ENCODE data around the gene TENM4. TPM values are rescaled to one million over a fixed set of nuclear protein-coding genes. Genes with fewer than 3 reads are reported as not detected.
A peak's percentile ranks its signal among the peaks of the same experiment; 100 is the strongest.

The TENM4 gene
- total and polyA plus RNA-seq, 11 donors, result 0.08 to 6.4 (median 1.0) TPM

DNA sequence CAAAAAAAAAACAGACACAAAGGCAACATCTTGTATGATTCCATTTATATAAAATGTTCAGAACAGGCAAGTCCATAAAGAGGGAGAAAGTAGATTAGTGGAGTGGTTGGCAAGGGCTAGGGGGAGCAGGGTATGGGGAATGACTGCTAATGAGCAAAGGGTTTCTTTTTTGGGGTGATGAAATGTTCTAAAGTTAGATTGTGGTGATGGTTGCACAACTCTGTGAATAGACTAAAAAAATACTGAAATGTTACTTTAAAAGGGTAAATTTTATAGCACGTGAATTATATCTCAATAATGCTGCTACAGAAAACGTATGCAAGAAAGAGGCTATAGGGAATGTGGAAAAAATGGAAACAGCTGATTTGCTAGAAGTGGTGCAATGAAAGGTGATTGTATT is 155.1 kb downstream of the TENM4 start:
- TF ChIP-seq POLR2A (IDR thresholded peaks at IDR 0.05), result no peak
- TF ChIP-seq, protein P1, sequence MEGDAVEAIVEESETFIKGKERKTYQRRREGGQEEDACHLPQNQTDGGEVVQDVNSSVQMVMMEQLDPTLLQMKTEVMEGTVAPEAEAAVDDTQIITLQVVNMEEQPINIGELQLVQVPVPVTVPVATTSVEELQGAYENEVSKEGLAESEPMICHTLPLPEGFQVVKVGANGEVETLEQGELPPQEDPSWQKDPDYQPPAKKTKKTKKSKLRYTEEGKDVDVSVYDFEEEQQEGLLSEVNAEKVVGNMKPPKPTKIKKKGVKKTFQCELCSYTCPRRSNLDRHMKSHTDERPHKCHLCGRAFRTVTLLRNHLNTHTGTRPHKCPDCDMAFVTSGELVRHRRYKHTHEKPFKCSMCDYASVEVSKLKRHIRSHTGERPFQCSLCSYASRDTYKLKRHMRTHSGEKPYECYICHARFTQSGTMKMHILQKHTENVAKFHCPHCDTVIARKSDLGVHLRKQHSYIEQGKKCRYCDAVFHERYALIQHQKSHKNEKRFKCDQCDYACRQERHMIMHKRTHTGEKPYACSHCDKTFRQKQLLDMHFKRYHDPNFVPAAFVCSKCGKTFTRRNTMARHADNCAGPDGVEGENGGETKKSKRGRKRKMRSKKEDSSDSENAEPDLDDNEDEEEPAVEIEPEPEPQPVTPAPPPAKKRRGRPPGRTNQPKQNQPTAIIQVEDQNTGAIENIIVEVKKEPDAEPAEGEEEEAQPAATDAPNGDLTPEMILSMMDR (IDR thresholded peaks at IDR 0.05), result no peak
- 73 to 78% (median 77%) methylated on average over 2 of the region's 2 CpGs for WGBS, 4 donors
- DNase-seq (no peak), ATAC-seq (no peak)
- peaks cover 0 to 14% (median 0%) of the 10 kb centered on the region in 12 donors for H3K9me3 ChIP-seq
- no peaks in the 10 kb centered on the region for H3K27me3 ChIP-seq
- H3K4me3 ChIP-seq, result no peak overlapping the region
- intact Hi-C loops (cut with DNase I), result no loop called here
- H3K4me1 ChIP-seq, result no peaks in the 10 kb centered on the region
- H3K27ac ChIP-seq, result no peak overlapping the region
- H3K36me3 ChIP-seq, result no peaks in the 10 kb centered on the region

DNA sequence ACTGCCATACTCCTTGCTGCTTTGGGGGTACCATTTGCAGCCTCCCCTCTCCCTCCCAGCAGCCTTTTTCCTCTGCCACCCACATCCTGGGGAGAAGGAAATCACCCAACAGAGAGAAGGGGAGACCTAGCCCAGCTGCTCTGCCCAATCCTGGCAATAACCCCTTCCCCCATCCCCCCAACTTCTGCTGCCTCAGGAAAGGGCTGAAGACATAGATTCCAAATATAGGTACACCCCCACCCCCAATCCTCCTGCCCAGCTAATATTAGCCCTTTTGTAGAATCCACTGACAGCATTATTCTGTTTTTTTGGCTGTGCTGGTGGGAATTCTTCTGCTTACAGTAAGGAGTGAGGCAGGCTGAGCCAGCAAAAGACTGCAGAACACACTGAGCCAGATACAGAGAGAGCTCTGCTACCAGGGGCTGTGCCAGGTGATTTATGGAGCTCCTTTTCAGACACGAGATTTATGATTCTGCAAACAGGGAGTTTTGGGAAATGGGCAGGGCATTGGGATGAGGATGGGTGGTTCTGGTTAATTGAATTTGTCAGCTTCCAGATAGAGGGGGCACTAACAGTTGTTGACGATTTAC is 164.0 kb downstream of the TENM4 start:
- no peak overlapping the region for H3K27ac ChIP-seq
- no peak for DNase-seq
- no peaks in the 10 kb centered on the region for H3K27me3 ChIP-seq
- ATAC-seq, result peak in 3 of 4 donors; percentile 26 to 48 (median 33)
- TF ChIP-seq, protein P1 (IDR thresholded peaks at IDR 0.05), result no peak
- TF ChIP-seq POLR2A (IDR thresholded peaks at IDR 0.05), result no peak
- no peak overlapping the region for H3K4me3 ChIP-seq
- intact Hi-C loops (cut with DNase I), result no loop called here
- no peaks in the 10 kb centered on the region for H3K9me3 ChIP-seq
- WGBS, 4 donors, result 43 to 53% (median 48%) methylated on average over 2 of the region's 2 CpGs
- peaks cover 0 to 15% (median 0%) of the 10 kb centered on the region in 12 donors for H3K4me1 ChIP-seq
- H3K36me3 ChIP-seq, result no peaks in the 10 kb centered on the region

DNA sequence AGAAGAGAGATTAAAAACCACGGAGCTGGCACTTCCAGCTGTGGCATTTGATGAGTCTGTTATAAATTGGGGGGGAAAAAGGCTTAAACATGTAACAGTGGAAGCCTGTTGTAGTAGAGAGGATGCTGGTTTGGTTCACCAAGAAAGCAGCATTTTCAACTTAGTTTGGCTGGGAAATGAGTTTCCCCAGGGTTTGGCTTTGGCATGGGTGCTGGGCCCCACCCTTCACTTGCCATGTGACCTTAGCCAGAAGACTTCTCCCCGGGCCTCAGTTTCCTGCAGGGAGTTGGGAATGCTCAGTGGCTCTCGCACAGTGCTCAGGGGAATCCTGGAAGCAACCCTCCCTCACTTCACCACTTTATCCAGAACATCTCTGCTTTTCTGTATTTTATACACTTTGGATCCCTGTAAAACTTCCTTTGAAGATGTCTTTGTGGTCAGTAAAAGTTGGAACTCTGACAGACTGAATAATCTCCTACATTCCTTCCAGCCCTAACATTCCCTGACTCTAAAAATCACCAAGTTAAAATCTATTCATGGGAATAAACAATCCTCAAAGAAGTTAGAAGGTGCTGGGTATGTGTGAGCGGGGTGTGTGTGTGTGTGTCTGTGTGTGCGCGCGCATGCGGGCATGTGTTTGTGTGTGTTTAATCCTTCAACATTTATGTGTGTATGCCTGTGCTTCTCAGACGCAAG is 166.0 kb downstream of the TENM4 start:
- H3K36me3 ChIP-seq, result no peaks in the 10 kb centered on the region
- H3K9me3 ChIP-seq, result no peaks in the 10 kb centered on the region
- DNase-seq (no peak), ATAC-seq (no peak)
- H3K4me1 ChIP-seq, result peaks cover 0 to 15% (median 0%) of the 10 kb centered on the region in 12 donors
- H3K27me3 ChIP-seq, result no peaks in the 10 kb centered on the region
- H3K4me3 ChIP-seq, result no peak overlapping the region
- TF ChIP-seq POLR2A (IDR thresholded peaks at IDR 0.05), result no peak
- TF ChIP-seq, protein P1 (IDR thresholded peaks at IDR 0.05), result no peak
- no peak overlapping the region for H3K27ac ChIP-seq
- 58 to 77% (median 65%) methylated on average over 9 of the region's 9 CpGs for WGBS, 4 donors
- intact Hi-C loops (cut with DNase I), result no loop called here

DNA sequence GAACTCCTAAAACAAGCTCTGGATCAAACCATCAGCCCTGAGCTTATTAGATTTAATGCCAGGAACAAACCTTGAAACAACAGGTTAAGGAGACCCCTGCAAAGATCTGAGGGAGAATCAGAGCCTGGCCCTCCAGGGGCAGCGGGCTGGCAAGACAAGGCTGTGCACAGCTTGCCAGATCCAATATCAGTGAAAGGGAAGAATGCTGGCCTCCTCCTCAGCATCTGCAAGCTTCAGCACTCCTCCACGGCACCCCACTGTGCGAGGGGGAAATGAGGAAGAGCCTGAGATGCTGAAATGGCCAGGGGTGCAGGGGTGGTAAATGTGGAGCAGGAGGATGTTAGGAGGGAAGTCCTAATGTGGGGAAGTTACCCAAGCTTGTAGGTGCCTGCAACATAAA is 167.0 kb downstream of the TENM4 start:
- Histone ChIP-seq H3K9me3 (no peaks in the 10 kb centered on the region), H3K36me3 (no peaks in the 10 kb centered on the region), H3K4me1 (peaks cover 0 to 15% (median 0%) of the 10 kb centered on the region in 12 donors), H3K27ac (no peak overlapping the region), H3K27me3 (no peaks in the 10 kb centered on the region), H3K4me3 (no peak overlapping the region)
- TF ChIP-seq, protein P1 (IDR thresholded peaks at IDR 0.05), result no peak
- ATAC-seq, result no peak
- WGBS, 4 donors, result 68 to 85% (median 79%) methylated on average over 3 of the region's 3 CpGs
- intact Hi-C loops (cut with DNase I), result no loop called here
- no peak for DNase-seq

Measured in heart left ventricle (tissue), 16 donors.